OCI-M2 (cell line): Measurements from ENCODE around the gene CCDC102B.
"Not testable (repeated sequence)": the region's sequence is repeated elsewhere in the genome, so short reads cannot be mapped to it uniquely, and the experiment has no call there.

Experiments
- DNase-seq: peaks from one replicate; lab custom pipeline; 2025; ENCODE audit not compliant: unreplicated experiment; lab: John Stamatoyannopoulos, UW

Gene CCDC102B

DNA sequence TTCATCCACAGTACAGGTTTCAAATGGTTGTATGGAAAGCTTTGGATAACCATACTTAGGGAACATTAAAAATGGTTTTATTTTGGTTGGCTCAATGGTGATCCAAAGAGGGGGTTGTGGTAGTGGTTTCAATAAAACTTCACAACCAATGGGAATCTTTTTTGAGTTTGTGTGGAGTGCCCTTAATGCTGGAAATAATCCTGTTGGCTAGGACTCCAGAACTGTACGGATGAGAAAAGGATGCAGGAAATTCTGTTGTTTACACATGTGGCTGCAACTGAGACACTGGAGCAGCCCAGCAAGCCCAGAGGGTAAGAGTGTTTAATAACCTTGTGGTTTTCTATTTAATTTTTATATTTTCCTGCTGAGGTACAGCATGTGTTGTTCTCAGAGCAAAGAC is at the start of gene CCDC102B:
Gene CCDC102B, plus strand, starts transcription at position 210 of the 400 bp plus-strand sequence. CDS start 38,684 bp downstream, outside the sequence.
- DNase-seq = no peak

DNA sequence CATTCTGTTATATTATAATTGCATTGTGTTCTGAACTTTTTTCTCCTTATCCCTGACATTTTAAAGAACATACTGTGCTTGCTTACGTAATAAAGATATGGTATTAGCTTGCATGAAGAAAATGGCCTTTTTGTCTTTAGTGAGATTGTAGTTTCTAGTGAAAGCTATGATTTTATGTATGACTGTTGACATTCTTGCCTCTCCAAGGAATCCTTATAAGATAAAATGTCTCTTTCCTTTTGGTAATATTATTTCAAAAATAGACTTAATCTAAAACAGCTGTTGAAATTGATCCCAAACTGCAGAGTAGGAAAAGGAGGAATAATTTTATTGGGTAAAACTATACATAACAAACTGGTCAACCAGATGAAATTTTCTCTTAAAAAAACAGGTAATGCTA is 40.8 kb upstream of the CCDC102B start:
- no peak for DNase-seq

- no peak for DNase-seq
These were observed 38.6 kb upstream of the CCDC102B start for GRCh38 chr18:68759308-68759707.

DNA sequence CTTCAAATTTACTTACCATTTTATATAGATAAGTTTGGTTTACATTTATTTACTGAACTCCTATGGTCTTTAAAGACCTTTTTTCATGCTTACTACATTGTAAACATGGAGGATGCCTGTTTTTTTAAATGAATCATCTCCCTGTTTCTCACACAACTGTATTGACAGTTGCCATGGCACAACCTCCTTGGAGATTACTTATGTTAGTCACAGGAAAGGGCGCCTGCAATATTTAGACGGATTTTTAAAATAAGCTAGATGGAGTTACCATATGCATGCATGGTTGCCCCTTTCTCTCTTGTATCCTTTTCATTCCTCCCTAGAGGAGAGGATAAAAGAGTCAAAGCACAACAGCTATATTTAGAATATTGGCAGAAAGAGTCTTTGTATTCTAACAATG is 34.8 kb upstream of the CCDC102B start:
- DNase-seq = no peak

GRCh38 chr18:68764016-68764415 is 33.9 kb upstream of the CCDC102B start:
- DNase-seq = no peak

DNA sequence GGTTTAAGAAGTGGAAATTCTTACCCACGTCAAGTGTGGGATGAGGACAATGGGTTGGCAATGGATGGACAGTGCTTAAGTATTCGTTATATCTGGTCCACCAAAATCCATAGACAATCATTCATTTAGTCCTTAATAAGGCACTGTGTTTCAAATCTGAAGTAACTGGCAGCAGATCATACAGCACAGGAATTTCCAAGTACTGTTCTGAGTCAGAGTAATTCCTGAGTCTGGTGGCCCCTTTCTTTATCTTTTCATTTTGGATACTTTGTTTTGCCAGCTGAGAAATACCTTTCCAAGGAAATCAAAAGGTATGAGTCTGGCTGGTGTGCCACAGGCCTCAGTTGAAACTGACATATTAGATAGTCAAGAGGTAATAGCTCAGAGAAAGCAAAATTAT is 31.4 kb upstream of the CCDC102B start:
- no peak for DNase-seq

DNA sequence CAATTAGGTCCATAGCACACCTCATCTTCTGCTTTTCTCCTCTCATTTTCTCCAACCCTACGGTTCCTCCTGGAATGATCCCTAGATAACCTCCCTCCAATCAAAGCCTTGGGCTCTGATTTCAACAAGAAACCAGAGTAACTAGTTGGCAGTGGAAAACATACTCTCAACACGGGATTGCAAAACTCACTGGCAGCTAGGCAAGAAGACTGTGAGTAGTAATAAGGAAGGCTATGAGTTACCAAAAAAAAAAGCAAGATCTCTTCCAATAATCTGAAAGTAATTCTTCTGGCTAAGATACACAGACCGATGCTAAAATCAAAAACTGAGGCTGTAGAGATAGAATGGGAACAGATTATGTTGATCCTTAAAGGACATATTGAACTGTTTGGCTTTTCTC is 28.4 kb upstream of the CCDC102B start:
- no peak for DNase-seq

- no peak for DNase-seq
These were observed 25.6 kb upstream of the CCDC102B start for GRCh38 chr18:68772268-68772667.

DNA sequence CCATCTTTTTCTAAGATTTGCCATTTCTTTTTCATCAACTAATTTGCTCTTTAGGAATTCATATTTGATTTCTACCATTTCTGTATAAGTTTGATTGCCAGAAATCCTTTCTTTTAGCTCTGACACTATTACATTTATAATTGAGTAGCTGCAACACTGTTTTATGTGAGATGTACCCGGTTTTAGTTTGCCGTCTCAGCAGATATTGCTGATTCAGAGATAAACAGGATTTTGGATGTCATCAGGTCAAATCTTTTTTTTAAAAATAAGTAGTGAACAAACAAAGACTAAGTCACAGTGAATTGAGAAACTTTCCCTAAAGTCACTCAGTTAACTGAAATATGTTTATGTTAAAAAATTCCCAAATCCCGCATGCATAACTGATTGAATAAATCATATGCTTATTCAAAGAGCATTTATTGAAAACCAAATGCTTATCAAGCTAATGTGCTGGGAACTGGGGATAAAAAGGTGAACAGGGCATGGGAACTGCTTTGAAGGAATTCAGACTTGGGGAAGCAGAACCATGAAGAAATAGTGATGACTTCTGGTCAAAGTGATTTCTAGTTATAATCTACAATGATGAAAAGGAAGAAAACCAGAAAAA is 19.5 kb upstream of the CCDC102B start:
- DNase-seq = no peak

DNA sequence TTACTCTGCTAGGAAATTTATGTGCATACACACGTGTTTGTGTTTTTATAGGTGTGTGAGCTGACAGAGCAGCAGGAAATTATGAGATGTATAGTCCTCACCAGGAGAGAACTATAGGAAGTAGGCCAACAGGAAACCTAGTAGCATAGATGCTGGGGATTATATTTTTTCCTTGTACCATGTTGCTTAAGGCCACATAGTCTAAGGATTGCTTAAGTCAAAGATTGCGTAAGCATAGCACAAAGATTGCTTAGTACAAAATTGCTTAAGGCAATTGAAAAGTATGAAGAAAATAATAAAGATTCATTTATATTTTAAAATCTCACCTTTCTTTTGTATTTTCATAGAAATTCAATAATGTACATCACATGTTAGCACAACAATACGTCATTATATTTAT is 18.7 kb upstream of the CCDC102B start:
- DNase-seq = no peak

- no peak for DNase-seq
These were observed 16.9 kb upstream of the CCDC102B start for GRCh38 chr18:68780802-68781635.

GRCh38 chr18:68783506-68783905 is 14.4 kb upstream of the CCDC102B start:
- no peak for DNase-seq

DNA sequence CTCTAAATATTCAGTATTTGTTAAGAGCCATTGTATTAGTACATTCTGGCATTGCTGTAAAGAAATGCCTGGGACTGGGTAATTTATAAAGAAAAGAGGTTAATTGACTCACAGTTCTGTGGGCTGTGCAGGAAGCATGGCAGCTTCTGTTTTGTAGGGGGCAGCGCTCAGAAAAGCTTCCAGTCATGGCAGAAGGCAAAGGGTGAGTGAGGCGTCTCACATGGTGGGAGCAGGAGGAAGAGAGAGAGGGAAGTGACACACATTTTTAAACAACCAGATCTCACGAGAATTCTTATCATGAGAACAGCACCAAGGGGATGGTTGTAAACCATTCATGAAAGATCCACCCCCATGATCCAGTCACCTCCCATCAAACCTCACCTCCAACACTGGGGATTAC is 13.8 kb upstream of the CCDC102B start:
- DNase-seq = no peak

- DNase-seq = not testable (repeated sequence)
These were observed 7.6 kb upstream of the CCDC102B start for GRCh38 chr18:68790290-68790689.

DNA sequence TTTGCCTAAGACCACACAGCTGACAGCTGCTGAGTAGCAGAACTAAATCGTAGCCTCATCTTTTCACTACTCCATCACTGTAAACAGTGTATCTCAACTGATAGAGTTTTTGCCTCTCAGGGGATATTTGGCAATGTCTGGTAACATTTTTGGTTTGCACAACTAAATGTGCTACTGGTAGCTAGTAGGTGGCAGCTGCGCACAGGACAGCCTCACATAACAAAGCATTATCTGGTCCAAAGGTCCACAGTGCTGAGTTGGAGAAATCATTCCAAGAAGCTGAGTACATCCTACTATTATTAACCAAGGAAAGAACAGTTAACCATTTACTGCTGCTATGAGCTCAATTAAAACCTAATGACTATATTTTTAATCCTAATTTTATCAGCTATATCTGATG is 6.1 kb upstream of the CCDC102B start:
- no peak for DNase-seq

DNA sequence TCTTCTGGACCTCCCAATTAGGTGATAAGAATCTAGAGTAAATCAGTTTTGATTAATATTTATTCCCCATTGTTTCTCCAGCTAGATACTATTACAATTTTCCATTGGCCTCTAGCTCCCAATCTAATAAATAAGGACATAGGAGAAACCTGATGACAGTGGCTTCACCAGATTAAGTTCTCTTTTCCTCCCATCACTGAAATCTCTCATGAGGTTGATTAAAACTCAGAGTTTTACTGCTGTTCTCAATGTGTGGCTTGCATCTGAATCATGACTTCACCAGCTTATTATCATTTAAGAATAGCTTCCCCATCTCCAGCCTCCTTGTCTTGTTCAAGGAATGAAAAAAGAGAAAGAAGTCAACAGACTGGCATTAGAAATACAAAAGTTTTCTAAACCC is 3.9 kb upstream of the CCDC102B start:
- DNase-seq = no peak

GRCh38 chr18:68796936-68797690 is 767 bp upstream of the CCDC102B start:
- DNase-seq = no peak

DNA sequence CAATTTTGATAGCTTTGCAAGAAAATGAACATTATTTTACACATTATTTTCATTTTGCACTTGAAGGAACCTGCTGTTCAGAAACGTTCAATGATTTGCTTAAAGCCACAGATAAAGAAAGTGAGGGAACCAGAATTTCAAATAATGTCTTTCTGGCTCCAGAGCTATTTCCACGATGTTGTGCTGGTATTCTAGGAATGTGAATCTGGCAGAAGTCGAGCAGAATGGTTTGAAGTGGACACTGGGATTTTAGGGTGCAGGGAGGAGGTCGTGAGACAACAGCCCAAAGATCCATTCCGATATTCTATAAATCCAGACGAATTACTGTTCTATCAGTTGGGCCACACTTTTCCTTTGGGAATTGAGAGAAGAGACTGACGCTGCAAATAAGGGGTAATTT is 2.2 kb downstream of the CCDC102B start:
- DNase-seq = no peak

- DNase-seq = no peak
These were observed 5.5 kb downstream of the CCDC102B start for GRCh38 chr18:68803356-68803755.

DNA sequence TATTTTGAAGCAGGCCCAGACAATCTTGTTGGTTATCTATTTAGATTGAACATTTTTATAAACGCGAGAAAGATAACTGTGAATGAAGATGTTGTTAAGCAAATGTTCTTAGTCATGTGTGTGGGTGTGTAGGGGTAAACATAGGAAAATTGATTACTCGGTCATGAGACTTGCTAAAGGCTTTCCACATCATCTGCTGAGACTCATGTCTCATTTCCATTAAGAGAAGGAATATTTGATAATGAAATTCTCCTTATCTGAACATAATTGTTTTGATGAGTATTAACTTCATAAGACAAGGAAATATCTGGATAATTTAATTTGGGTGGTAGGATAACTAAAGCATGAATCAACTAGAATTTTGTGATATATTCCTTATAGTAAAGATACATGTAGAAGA is 19.7 kb downstream of the CCDC102B start:
- DNase-seq = no peak

- no peak for DNase-seq
These were observed 20.7 kb downstream of the CCDC102B start for GRCh38 chr18:68818584-68818983.

DNA sequence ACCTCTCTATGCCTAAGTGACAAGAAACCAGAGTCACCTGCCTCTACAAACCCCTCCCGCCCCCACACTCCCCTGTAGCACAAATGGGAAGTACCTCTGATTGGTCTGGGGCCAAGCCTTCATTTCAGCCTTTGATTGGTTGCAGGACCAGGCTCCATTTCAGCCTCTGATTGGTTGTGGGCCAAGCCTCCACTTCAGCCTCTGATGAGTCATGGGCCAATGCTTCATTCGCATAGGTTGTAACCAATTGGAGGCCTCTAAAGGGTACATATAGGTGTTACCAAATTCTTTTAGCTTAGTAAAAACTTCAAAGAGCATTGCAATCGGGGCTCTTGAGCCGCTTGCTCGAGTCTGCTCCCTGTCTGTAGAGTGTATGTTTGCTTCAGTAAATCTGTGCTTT is 25.0 kb downstream of the CCDC102B start:
- DNase-seq = no peak
